WTC11 (cell line): ENCODE measurements around the gene RAP1GDS1. TPM values are rescaled to one million over a fixed set of nuclear protein-coding genes. Genes with fewer than 3 reads are reported as not detected.
A peak's percentile ranks its signal among the peaks of the same experiment; 100 is the strongest.

Experiments used
- ATAC-seq: fragments of 200-7000 bp; cut with Tn5 transposase; 2 replicates; pipeline ENCODE4 v1.10.0; 2021; ENCODE audit warnings: mild to moderate bottlenecking, moderate library complexity
- CTCF ChIA-PET: fragments of 300-600 bp; sonication (Branson Sonifier 250); formaldehyde crosslinking; loops from one replicate; lab custom pipeline; 2021; ENCODE audit warnings: antibody characterized with exemption; lab: Charles Lee
- POLR2A ChIA-PET: fragments of 350-600 bp; sonication (Branson Sonifier 250); formaldehyde crosslinking; loops from one replicate; lab custom pipeline; 2021; ENCODE audit warnings: antibody characterized with exemption; lab: Charles Lee
- DNase-seq: peaks from one replicate; pipeline ENCODE4 v3.0.0; 2021; ENCODE audit warnings: low spot score
- H3K27ac Mint-ChIP-seq: 2 replicates; pipeline ENCODE4 v1.8.0; 2021; ENCODE audit warnings: mixed read lengths
- H3K27me3 Mint-ChIP-seq: 2 replicates; pipeline ENCODE4 v1.8.0; 2021; ENCODE audit warnings: low read depth, mild to moderate bottlenecking, moderate library complexity, mixed read lengths
- H3K36me3 Mint-ChIP-seq: 2 replicates; pipeline ENCODE4 v1.8.0; 2021; ENCODE audit warnings: mixed read lengths
- H3K4me1 Mint-ChIP-seq: 2 replicates; pipeline ENCODE4 v1.8.0; 2022; ENCODE audit warnings: mixed read lengths
- H3K4me3 Mint-ChIP-seq: 2 replicates; pipeline ENCODE4 v1.8.0; 2021; ENCODE audit warnings: mild to moderate bottlenecking, moderate library complexity, mixed read lengths
- H3K9me3 Mint-ChIP-seq: 2 replicates; pipeline ENCODE4 v1.8.0; 2021; ENCODE audit warnings: mixed read lengths
- ETV6 ChIP-seq: sonication (generic); formaldehyde crosslinking; IDR thresholded peaks from 2 replicates; pipeline ENCODE4 v1.8.1; 2022; ENCODE audit warnings: mild to moderate bottlenecking, missing genetic modification reagents
- KAT7 ChIP-seq: sonication (generic); formaldehyde crosslinking; IDR thresholded peaks from 2 replicates; pipeline ENCODE4 v1.8.1; 2023; ENCODE audit warnings: missing genetic modification reagents, mild to moderate bottlenecking, borderline replicate concordance
- ZBTB21 ChIP-seq: sonication (generic); formaldehyde crosslinking; IDR thresholded peaks from 2 replicates; pipeline ENCODE4 v1.8.1; 2023; ENCODE audit warnings: mild to moderate bottlenecking, missing genetic modification reagents, borderline replicate concordance
- ZNF416 ChIP-seq: fragments of 250-450 bp; sonication (Bioruptor Pico); IDR thresholded peaks from 2 replicates; pipeline ENCODE4 v1.9.0; 2021; ENCODE audit warnings: mild to moderate bottlenecking, inconsistent platforms
- total RNA-seq: library from RNA; stranded (reverse); gene quantifications from 3 replicates; pipeline ENCODE4 v1.2.3, GENCODE V29; 2021
- TF ChIP-seq, protein P1 (sequence below): sonication (generic); formaldehyde crosslinking; IDR thresholded peaks from 2 replicates; pipeline ENCODE4 v1.8.1; 2023; ENCODE audit warnings: mild to moderate bottlenecking, moderate library complexity, missing genetic modification reagents
- TF ChIP-seq, protein P2 (sequence below): sonication (generic); formaldehyde crosslinking; IDR thresholded peaks from 2 replicates; pipeline ENCODE4 v1.8.1; 2023; ENCODE audit warnings: mild to moderate bottlenecking, missing genetic modification reagents
- TF ChIP-seq, protein P3 (sequence below): fragments of 250-450 bp; sonication (Bioruptor Pico); IDR thresholded peaks from 2 replicates; pipeline ENCODE4 v1.9.0; 2021; ENCODE audit warnings: mild to moderate bottlenecking
- TF ChIP-seq, protein P4 (sequence below): fragments of 250-450 bp; sonication (Bioruptor Pico); IDR thresholded peaks from 2 replicates; pipeline ENCODE4 v1.9.0; 2021; ENCODE audit warnings: mild to moderate bottlenecking
- TF ChIP-seq, protein P5 (sequence below): fragments of 200-600 bp; IDR thresholded peaks from 2 replicates; pipeline ENCODE4 v1.8.0; 2022; ENCODE audit warnings: antibody characterized with exemption

The RAP1GDS1 gene
- total RNA-seq, 1 experiment from 2014 or later: 29.9 TPM

DNA sequence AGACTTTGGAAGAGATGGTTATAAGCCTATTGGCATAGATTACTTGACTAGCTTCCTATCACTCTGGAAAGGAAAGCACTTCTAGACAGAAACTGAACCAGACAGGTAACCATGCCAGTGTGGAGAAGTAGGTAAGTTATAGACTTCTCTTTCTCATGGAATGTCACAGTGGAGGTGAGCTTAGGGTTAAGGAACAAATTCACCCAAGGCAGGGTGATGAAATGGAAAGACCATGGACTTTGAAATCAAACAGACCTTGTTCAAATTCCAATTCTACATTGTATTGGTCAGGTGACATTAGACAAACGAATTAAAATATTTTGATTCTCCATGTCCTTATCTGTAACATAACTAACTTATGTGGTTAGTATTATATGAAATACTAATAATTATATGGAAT is 7.7 kb upstream of the RAP1GDS1 start:
- ATAC-seq (no peak), DNase-seq (no peak)
- H3K4me3 Mint-ChIP-seq: no peak overlapping the region

DNA sequence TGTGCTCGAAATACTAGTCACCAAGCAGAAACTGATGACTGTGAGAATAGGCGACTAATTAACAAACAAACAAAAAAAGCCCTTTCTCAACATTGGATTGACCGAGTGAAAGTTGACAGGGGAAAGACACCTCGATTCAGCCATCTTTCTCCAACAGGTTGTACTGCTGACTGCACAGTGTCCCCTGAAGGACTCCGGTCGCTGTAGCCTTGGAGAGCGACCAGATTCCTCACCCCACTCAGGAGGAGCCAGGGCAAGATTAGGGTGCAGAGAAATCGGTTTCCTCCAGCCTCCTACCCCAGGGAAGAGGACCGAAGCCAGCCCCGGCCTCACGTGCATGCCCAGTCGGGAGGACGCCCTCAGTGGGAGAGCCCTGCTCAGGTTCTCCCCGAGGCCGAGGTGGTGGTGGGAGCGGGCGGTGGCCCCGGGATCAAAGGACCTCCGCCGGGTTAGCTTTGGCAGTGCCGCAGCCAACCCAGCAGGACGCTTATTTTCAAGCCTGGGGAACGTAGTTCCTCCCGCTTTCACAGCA is 1.1 kb upstream of the RAP1GDS1 start:
- Mint-ChIP-seq H3K9me3 (no peaks in the 10 kb centered on the region), H3K27me3 (no peaks in the 10 kb centered on the region; the same call in 1 of the 2 replicates), H3K27ac (peak overlapping the region; percentile 97), H3K36me3 (no peaks in the 10 kb centered on the region), H3K4me3 (peak overlapping the region; percentile 86), H3K4me1 (peaks cover 27% of the 10 kb centered on the region)
- peak; percentile 35 for ATAC-seq
- ChIA-PET CTCF (interaction anchor here (0.9 to 1.6 kb wide), 2 partner anchors 10 to 147 kb away, joined by 3 to 4 read pairs; no protein-coding TSS in a partner anchor), POLR2A (interaction anchor here (1.0 to 1.5 kb wide), 7 partner anchors 10 to 828 kb away, joined by 3 to 10 read pairs (median 6); partner anchors contain the start of genes ADH5 and STPG2)
- peak; percentile 56 for DNase-seq
- TF ChIP-seq KAT7 (CRISPR knock-in tag) (0 out of 2 replicates have a peak, but pooled peaks have one; percentile 38), ZNF416 (CRISPR knock-in tag) (0 out of 2 replicates have a peak, but pooled peaks have one; percentile 4), ZBTB21 (CRISPR knock-in tag) (no peak), ETV6 (CRISPR knock-in tag) (no peak)
- TF ChIP-seq, protein P1, sequence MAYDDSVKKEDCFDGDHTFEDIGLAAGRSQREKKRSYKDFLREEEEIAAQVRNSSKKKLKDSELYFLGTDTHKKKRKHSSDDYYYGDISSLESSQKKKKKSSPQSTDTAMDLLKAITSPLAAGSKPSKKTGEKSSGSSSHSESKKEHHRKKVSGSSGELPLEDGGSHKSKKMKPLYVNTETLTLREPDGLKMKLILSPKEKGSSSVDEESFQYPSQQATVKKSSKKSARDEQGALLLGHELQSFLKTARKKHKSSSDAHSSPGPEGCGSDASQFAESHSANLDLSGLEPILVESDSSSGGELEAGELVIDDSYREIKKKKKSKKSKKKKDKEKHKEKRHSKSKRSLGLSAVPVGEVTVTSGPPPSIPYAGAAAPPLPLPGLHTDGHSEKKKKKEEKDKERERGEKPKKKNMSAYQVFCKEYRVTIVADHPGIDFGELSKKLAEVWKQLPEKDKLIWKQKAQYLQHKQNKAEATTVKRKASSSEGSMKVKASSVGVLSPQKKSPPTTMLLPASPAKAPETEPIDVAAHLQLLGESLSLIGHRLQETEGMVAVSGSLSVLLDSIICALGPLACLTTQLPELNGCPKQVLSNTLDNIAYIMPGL (CRISPR knock-in tag): no peak

More for the DNA sequence above, 7.7 kb upstream of the RAP1GDS1 start:
- peaks cover 13% of the 10 kb centered on the region for H3K9me3 Mint-ChIP-seq
- TF ChIP-seq, protein P2, sequence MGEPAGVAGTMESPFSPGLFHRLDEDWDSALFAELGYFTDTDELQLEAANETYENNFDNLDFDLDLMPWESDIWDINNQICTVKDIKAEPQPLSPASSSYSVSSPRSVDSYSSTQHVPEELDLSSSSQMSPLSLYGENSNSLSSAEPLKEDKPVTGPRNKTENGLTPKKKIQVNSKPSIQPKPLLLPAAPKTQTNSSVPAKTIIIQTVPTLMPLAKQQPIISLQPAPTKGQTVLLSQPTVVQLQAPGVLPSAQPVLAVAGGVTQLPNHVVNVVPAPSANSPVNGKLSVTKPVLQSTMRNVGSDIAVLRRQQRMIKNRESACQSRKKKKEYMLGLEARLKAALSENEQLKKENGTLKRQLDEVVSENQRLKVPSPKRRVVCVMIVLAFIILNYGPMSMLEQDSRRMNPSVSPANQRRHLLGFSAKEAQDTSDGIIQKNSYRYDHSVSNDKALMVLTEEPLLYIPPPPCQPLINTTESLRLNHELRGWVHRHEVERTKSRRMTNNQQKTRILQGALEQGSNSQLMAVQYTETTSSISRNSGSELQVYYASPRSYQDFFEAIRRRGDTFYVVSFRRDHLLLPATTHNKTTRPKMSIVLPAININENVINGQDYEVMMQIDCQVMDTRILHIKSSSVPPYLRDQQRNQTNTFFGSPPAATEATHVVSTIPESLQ (CRISPR knock-in tag): no peak
- TF ChIP-seq, protein P3, sequence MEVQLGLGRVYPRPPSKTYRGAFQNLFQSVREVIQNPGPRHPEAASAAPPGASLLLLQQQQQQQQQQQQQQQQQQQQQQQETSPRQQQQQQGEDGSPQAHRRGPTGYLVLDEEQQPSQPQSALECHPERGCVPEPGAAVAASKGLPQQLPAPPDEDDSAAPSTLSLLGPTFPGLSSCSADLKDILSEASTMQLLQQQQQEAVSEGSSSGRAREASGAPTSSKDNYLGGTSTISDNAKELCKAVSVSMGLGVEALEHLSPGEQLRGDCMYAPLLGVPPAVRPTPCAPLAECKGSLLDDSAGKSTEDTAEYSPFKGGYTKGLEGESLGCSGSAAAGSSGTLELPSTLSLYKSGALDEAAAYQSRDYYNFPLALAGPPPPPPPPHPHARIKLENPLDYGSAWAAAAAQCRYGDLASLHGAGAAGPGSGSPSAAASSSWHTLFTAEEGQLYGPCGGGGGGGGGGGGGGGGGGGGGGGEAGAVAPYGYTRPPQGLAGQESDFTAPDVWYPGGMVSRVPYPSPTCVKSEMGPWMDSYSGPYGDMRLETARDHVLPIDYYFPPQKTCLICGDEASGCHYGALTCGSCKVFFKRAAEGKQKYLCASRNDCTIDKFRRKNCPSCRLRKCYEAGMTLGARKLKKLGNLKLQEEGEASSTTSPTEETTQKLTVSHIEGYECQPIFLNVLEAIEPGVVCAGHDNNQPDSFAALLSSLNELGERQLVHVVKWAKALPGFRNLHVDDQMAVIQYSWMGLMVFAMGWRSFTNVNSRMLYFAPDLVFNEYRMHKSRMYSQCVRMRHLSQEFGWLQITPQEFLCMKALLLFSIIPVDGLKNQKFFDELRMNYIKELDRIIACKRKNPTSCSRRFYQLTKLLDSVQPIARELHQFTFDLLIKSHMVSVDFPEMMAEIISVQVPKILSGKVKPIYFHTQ (CRISPR knock-in tag): no peak
- TF ChIP-seq, protein P4, sequence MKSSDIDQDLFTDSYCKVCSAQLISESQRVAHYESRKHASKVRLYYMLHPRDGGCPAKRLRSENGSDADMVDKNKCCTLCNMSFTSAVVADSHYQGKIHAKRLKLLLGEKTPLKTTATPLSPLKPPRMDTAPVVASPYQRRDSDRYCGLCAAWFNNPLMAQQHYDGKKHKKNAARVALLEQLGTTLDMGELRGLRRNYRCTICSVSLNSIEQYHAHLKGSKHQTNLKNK (CRISPR knock-in tag): no peak
- TF ChIP-seq, protein P5, sequence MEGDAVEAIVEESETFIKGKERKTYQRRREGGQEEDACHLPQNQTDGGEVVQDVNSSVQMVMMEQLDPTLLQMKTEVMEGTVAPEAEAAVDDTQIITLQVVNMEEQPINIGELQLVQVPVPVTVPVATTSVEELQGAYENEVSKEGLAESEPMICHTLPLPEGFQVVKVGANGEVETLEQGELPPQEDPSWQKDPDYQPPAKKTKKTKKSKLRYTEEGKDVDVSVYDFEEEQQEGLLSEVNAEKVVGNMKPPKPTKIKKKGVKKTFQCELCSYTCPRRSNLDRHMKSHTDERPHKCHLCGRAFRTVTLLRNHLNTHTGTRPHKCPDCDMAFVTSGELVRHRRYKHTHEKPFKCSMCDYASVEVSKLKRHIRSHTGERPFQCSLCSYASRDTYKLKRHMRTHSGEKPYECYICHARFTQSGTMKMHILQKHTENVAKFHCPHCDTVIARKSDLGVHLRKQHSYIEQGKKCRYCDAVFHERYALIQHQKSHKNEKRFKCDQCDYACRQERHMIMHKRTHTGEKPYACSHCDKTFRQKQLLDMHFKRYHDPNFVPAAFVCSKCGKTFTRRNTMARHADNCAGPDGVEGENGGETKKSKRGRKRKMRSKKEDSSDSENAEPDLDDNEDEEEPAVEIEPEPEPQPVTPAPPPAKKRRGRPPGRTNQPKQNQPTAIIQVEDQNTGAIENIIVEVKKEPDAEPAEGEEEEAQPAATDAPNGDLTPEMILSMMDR: no peak
- ChIA-PET POLR2A (no interaction called here), CTCF (no interaction called here)
- peaks cover 2% of the 10 kb centered on the region for H3K4me1 Mint-ChIP-seq
- no peaks in the 10 kb centered on the region for H3K27me3 Mint-ChIP-seq
- H3K27ac Mint-ChIP-seq: no peak overlapping the region
- H3K36me3 Mint-ChIP-seq: no peaks in the 10 kb centered on the region
